Heart left ventricle (tissue), 16 donors: ENCODE measurements around the gene SSH2. TPM values are rescaled to one million over a fixed set of nuclear protein-coding genes. Genes with fewer than 3 reads are reported as not detected.
A peak's percentile ranks its signal among the peaks of the same experiment; 100 is the strongest.
"Not testable (repeated sequence)": the region's sequence is repeated elsewhere in the genome, so short reads cannot be mapped to it uniquely, and the experiment has no call there.

Source experiments
- ATAC-seq, 4 donors: fragments of 200-7000 bp; cut with Tn5 transposase; one replicate each; pipeline ENCODE4 v1.9.1; 2020 to 2022; ENCODE audit warnings: moderate library complexity in 4 of 4, mild to moderate bottlenecking in 3 of 4, moderate number of reproducible peaks in 1 of 4
- DNase-seq, 5 donors: peaks; one replicate each; pipeline ENCODE4 v3.0.0-alpha.2; 2020
- H3K27ac ChIP-seq, 12 donors: fragments of 200-600 bp; sonication (generic) in 4 of 12; one replicate each; pipeline versions ENCODE4 v1.5.0 to v1.8.0; 2016 to 2022; ENCODE audit warnings: mild to moderate bottlenecking in 2 of 12
- H3K27me3 ChIP-seq, 9 donors: fragments of 200-600 bp; sonication (generic) in 2 of 9; one replicate each; pipeline versions ENCODE4 v1.5.1 to v1.8.0; 2016 to 2022; ENCODE audit warnings: mild to moderate bottlenecking in 3 of 9
- H3K36me3 ChIP-seq, 9 donors: fragments of 200-600 bp; sonication (generic) in 2 of 9; one replicate each; pipeline versions ENCODE4 v1.5.0 to v1.8.0; 2018 to 2022; ENCODE audit warnings: mild to moderate bottlenecking in 2 of 9
- H3K4me1 ChIP-seq, 12 donors: fragments of 200-600 bp; sonication (generic) in 4 of 12; one replicate each; pipeline versions ENCODE4 v1.5.0 to v1.8.0; 2016 to 2022; ENCODE audit warnings: mild to moderate bottlenecking in 3 of 12
- H3K4me3 ChIP-seq, 12 donors: fragments of 200-600 bp; sonication (generic) in 4 of 12; one replicate each; pipeline versions ENCODE4 v1.5.0 to v1.8.0; 2017 to 2022; ENCODE audit warnings: mild to moderate bottlenecking in 9 of 12, moderate library complexity in 4 of 12
- H3K9me3 ChIP-seq, 12 donors: fragments of 200-600 bp; sonication (generic) in 4 of 12; one replicate each; pipeline versions ENCODE4 v1.5.0 to v1.8.0; 2016 to 2022; ENCODE audit warnings: mild to moderate bottlenecking in 1 of 12
- CTCF ChIP-seq, 12 donors: fragments of 200-600 bp; sonication (generic) in 4 of 12; IDR thresholded peaks; one replicate each; pipeline versions ENCODE4 v1.5.0 to v1.8.0; 2018 to 2022; ENCODE audit warnings: antibody characterized with exemption in 12 of 12, mild to moderate bottlenecking in 5 of 12
- POLR2A ChIP-seq, 2 donors: fragments of 450-650 bp; IDR thresholded peaks; one replicate each; pipeline ENCODE4 v1.6.1; 2017; ENCODE audit warnings: antibody characterized with exemption in 2 of 2, mild to moderate bottlenecking in 2 of 2, moderate library complexity in 2 of 2
- WGBS, 4 donors: extraction: QIAGEN DNeasy Blood & Tissue Kit in 2 of 4; methylation state at CpG; one replicate each; pipeline versions ENCODE4 v1.1.5 to v1.1.7; 2013 to 2018; 5-methylcytosine and 5-hydroxymethylcytosine counted together
- intact Hi-C, 10 donors: fragments of 100-400 bp; cut with DNase I; formaldehyde crosslinking; loops; one replicate each; pipeline versions ENCODE4 v1.11.1 to v1.14.2; 2022
- polyA plus RNA-seq, 2 donors: library from polyadenylated mRNA; stranded (reverse); fragments of 200-250 nt; gene quantifications; one replicate each; pipeline ENCODE4 v1.2.3, GENCODE V29; 2013
- total RNA-seq, 9 donors: library from RNA; depleted of rRNA in 2 of 9; stranded (reverse); fragments of >200 nt in 2 of 9; fragmentation: NEBNext Ultra II Directional in 3 of 9; extraction: Animal tissue kit (Norgen Biotek cat#: 25700) in 3 of 9; gene quantifications; one replicate each; pipeline versions ENCODE4 v1.1.0 to v1.2.4, GENCODE V29; 2016 to 2023
- donor health status: ischemic (EF 13 %, LVEDD 7.1; RV severe dilation, severe dysfunction).
- donor health status: healthy with polysubstance abuse.
- donor health status: DM: no; HTN: yes; CAD: no.
- donor health status: DM: no; HTN: no; CAD: no.
- donor health status: ischemic (EF 25% LVEDD 6.9; RV normal size, moderate dysfunction).
- donor health status: ischemic (EF 25% LVEDD 5.7; RV mildly dilated, moderate dysfunction).
- donor health status: healthy.
- donor health status: DM: yes; HTN: yes; CAD: no.
- donor health status: ischemic (EF 35%, LVEDD 5.7; RV mildly dilated, moderate dysfunction).
- donor health status: nonischemic (EF 11% LVEDD 7.7; RV severe dilation, severe dysfunction).
- donor health status: DM: yes; HTN: yes; CAD: no.
- donor health status: PGD.
- donor health status: ischemic (EF 29% LVEDD 5.4; RV normal size, mild dysfunction).
- donor health status: nonischemic (EF 23%, LVEDD 6.1; RV moderate dilation, normal function).

The SSH2 gene
- total and polyA plus RNA-seq, 11 donors = 20.8 to 46.7 (median 36.6) TPM

- H3K27me3 ChIP-seq = no peaks in the 10 kb centered on the region
- H3K36me3 ChIP-seq = no peaks in the 10 kb centered on the region
- DNase-seq = no peak
- no peak overlapping the region for H3K27ac ChIP-seq
- TF ChIP-seq CTCF (IDR thresholded peaks at IDR 0.05) (no peak), POLR2A (IDR thresholded peaks at IDR 0.05) (no peak)
- intact Hi-C loops = loop anchor here in 1 of 10 donors (10.0 kb wide), 1 partner anchor 55 kb away; no protein-coding TSS in a partner anchor
- H3K9me3 ChIP-seq = peaks cover 0 to 4% (median 0%) of the 10 kb centered on the region in 12 donors
- WGBS, 4 donors = 95 to 98% (median 97%) methylated on average over 6 of the region's 6 CpGs
- H3K4me3 ChIP-seq = no peak overlapping the region
- ATAC-seq = no peak
- H3K4me1 ChIP-seq = peaks cover 0 to 20% (median 9%) of the 10 kb centered on the region in 12 donors
Measured at GRCh38 chr17:29880031-29880430, 50.0 kb downstream of the SSH2 start.

GRCh38 chr17:29874931-29875596 is 55.0 kb downstream of the SSH2 start:
- ATAC-seq = no peak
- peaks cover 0 to 4% (median 0%) of the 10 kb centered on the region in 12 donors for H3K9me3 ChIP-seq

GRCh38 chr17:29874358-29874757 is 55.7 kb downstream of the SSH2 start:
- H3K36me3 ChIP-seq, intact Hi-C loops, ATAC-seq, H3K27me3 ChIP-seq, H3K27ac ChIP-seq, H3K4me3 ChIP-seq, H3K9me3 ChIP-seq, DNase-seq: not testable (repeated sequence)
- H3K4me1 ChIP-seq = peaks cover 0 to 25% (median 6%) of the 10 kb centered on the region in 12 donors
- WGBS, 4 donors = 90 to 92% (median 91%) methylated on average over 1 of the region's 1 CpG

More at GRCh38 chr17:29874931-29875596, 55.0 kb downstream of the SSH2 start:
- intact Hi-C loops = no loop called here
- WGBS, 4 donors = 95 to 100% (median 98%) methylated on average over 1 of the region's 1 CpG
- H3K36me3 ChIP-seq = no peaks in the 10 kb centered on the region
- H3K4me1 ChIP-seq = peaks cover 0 to 25% (median 6%) of the 10 kb centered on the region in 12 donors
- H3K4me3 ChIP-seq = no peak overlapping the region
- no peak for TF ChIP-seq CTCF (IDR thresholded peaks at IDR 0.05)
- TF ChIP-seq POLR2A (IDR thresholded peaks at IDR 0.05) = no peak
- H3K27me3 ChIP-seq = no peaks in the 10 kb centered on the region
- no peak overlapping the region for H3K27ac ChIP-seq
- DNase-seq = no peak

GRCh38 chr17:29873476-29873875 is 56.6 kb downstream of the SSH2 start:
- no peak for ATAC-seq
- peaks cover 0 to 25% (median 6%) of the 10 kb centered on the region in 12 donors for H3K4me1 ChIP-seq
- TF ChIP-seq CTCF (IDR thresholded peaks at IDR 0.05) = no peak
- H3K36me3 ChIP-seq = no peaks in the 10 kb centered on the region
- DNase-seq = no peak
- H3K4me3 ChIP-seq = no peak overlapping the region
- peaks cover 0 to 4% (median 0%) of the 10 kb centered on the region in 12 donors for H3K9me3 ChIP-seq
- no peaks in the 10 kb centered on the region for H3K27me3 ChIP-seq
- H3K27ac ChIP-seq = peak overlapping the region in 1 of 12 donors; percentile 6
- intact Hi-C loops = no loop called here
- WGBS, 4 donors = 87 to 97% (median 89%) methylated on average over 2 of the region's 2 CpGs
